ENCODE results near the gene ATXN7L3. TPM values are rescaled to one million over a fixed set of nuclear protein-coding genes. Genes with fewer than 3 reads are reported as not detected.
A peak's percentile ranks its signal among the peaks of the same experiment; 100 is the strongest.

The ATXN7L3 gene
- total and polyA plus RNA-seq, 9 of the 15 experiments (the other 6 are each of a cell fraction or from before 2014, with no cell fraction given) = 0.62 to 66.1 (median 33.2) TPM

GRCh38 chr17:44200478-44201155 lies 933 bp upstream of the ATXN7L3 start (continued):
- TF ChIP-seq CLOCK (CRISPR knock-in tag; IDR thresholded peaks at IDR 0.05; ENCODE audit: borderline replicate concordance) = no peak
- TF ChIP-seq ZNF717 (CRISPR knock-in tag; IDR thresholded peaks at IDR 0.05) = no peak
- no peak for TF ChIP-seq SP2 (IDR thresholded peaks at IDR 0.05; ENCODE audit: extremely low read depth, low read depth, low read length, poor library complexity, severe bottlenecking)
- no peak for TF ChIP-seq FOSL1 (tag; conservative IDR thresholded peaks at IDR 0.05)
- TF ChIP-seq RFX5 (IDR thresholded peaks at IDR 0.05; ENCODE audit: low read depth, low read length) = no peak
- no peak for TF ChIP-seq ZNF444 (CRISPR knock-in tag; IDR thresholded peaks at IDR 0.05)
- peak; percentile 40; the same call in 1 of the 2 replicates for TF ChIP-seq ZNF592 (IDR thresholded peaks at IDR 0.05)
- TF ChIP-seq TCFL5 (CRISPR knock-in tag; conservative IDR thresholded peaks at IDR 0.05) = no peak
- no peak for TF ChIP-seq MAFK (IDR thresholded peaks at IDR 0.05; ENCODE audit: low read length)
- no peak for TF ChIP-seq TRIM25 (IDR thresholded peaks at IDR 0.05; ENCODE audit: borderline replicate concordance)
- TF ChIP-seq ZNF507 (tag; conservative IDR thresholded peaks at IDR 0.05) = no peak
- TF ChIP-seq CXXC5 (CRISPR knock-in tag; IDR thresholded peaks at IDR 0.05) = no peak
- peak; percentile 68; the same call in 1 of the 2 replicates for TF ChIP-seq THAP12 (CRISPR knock-in tag; IDR thresholded peaks at IDR 0.05)
- TF ChIP-seq ARID2 (IDR thresholded peaks at IDR 0.05) = no peak
- no peak for TF ChIP-seq IFI16 (CRISPR knock-in tag; IDR thresholded peaks at IDR 0.05)
- no peak for TF ChIP-seq DIDO1 (tag; IDR thresholded peaks at IDR 0.05; ENCODE audit: low read depth)

Measured in K562 (cell line).